Endodermal cell (in vitro differentiated cells): Measurements from ENCODE around the gene HRK. TPM values are rescaled to one million over a fixed set of nuclear protein-coding genes. Genes with fewer than 3 reads are reported as not detected.
A peak's percentile ranks its signal among the peaks of the same experiment; 100 is the strongest.

Experiments used
- DNase-seq: peaks from one replicate; pipeline ENCODE4 v3.0.0-alpha.2; 2017
- H3K27ac ChIP-seq: 2 replicates; pipeline ENCODE4 v1.5.1; 2013; ENCODE audit warnings: mild to moderate bottlenecking, low read depth, low read length, moderate library complexity
- H3K27me3 ChIP-seq: 2 replicates; pipeline ENCODE4 v1.6.1; 2013; ENCODE audit warnings: mild to moderate bottlenecking, low read length, moderate library complexity; ENCODE audit not compliant: insufficient read depth, control insufficient read depth, poor library complexity, severe bottlenecking
- H3K36me3 ChIP-seq: 2 replicates; pipeline ENCODE4 v1.7.0; 2013; ENCODE audit warnings: mild to moderate bottlenecking, low read length, moderate library complexity; ENCODE audit not compliant: control insufficient read depth, insufficient read depth
- H3K4me1 ChIP-seq: one replicate; pipeline ENCODE4 v1.7.0; 2013; ENCODE audit warnings: low read length; ENCODE audit not compliant: control insufficient read depth, insufficient read depth
- H3K4me3 ChIP-seq: 2 replicates; pipeline ENCODE4 v1.5.1; 2013; ENCODE audit warnings: mild to moderate bottlenecking, low read length, moderate library complexity
- H3K9ac ChIP-seq: 2 replicates; pipeline ENCODE4 v1.6.1; 2013; ENCODE audit warnings: mild to moderate bottlenecking, low read length, moderate library complexity; ENCODE audit not compliant: poor library complexity, severe bottlenecking; ENCODE audit errors: extremely low read depth
- H3K9me3 ChIP-seq: 2 replicates; pipeline ENCODE4 v1.6.1; 2013; ENCODE audit warnings: mild to moderate bottlenecking, low read length, moderate library complexity; ENCODE audit not compliant: control insufficient read depth
- H3K27ac Mint-ChIP-seq: 2 replicates; pipeline ENCODE4 v1.8.0; 2020; ENCODE audit warnings: mixed read lengths
- H3K27me3 Mint-ChIP-seq: 2 replicates; pipeline ENCODE4 v1.8.0; 2021; ENCODE audit warnings: mild to moderate bottlenecking, mixed read lengths; ENCODE audit not compliant: insufficient read depth
- H3K36me3 Mint-ChIP-seq: 2 replicates; pipeline ENCODE4 v1.8.0; 2020; ENCODE audit warnings: low read depth, mixed read lengths
- H3K4me1 Mint-ChIP-seq: 2 replicates; pipeline ENCODE4 v1.8.0; 2020; ENCODE audit warnings: mixed read lengths
- H3K4me3 Mint-ChIP-seq: 2 replicates; pipeline ENCODE4 v1.8.0; 2020; ENCODE audit warnings: mild to moderate bottlenecking, moderate library complexity, mixed read lengths
- H3K9me3 Mint-ChIP-seq: 2 replicates; pipeline ENCODE4 v1.8.0; 2020; ENCODE audit warnings: mild to moderate bottlenecking, mixed read lengths
- WGBS, 2 experiments: methylation state at CpG; one replicate each; pipeline versions ENCODE4 v1.1.5 to v1.1.7; 2013; ENCODE audit warnings: missing lambda C conversion rate in 2 of 2, mixed read lengths in 1 of 2; ENCODE audit not compliant: insufficient coverage in 1 of 2, insufficient read length in 1 of 2; 5-methylcytosine and 5-hydroxymethylcytosine counted together
- total RNA-seq, 2 donors: library from RNA; stranded (reverse); fragmentation: NEBNext Ultra II Directional in 1 of 2; extraction: Animal tissue kit (Norgen Biotek cat#: 25700) in 1 of 2; gene quantifications; 2 replicates in 1 of 2; 3 replicates in 1 of 2; pipeline ENCODE4 v1.2.1, GENCODE V29; 2021
- TF ChIP-seq, protein P1 (sequence below): fragments of 200-600 bp; sonication (generic); conservative IDR thresholded peaks from 2 replicates; pipeline ENCODE4 v1.5.0; 2021; ENCODE audit warnings: antibody characterized with exemption, mild to moderate bottlenecking

Gene HRK
- total RNA-seq, 2 donors from 2014 or later = 1.4 to 1.6 TPM

DNA sequence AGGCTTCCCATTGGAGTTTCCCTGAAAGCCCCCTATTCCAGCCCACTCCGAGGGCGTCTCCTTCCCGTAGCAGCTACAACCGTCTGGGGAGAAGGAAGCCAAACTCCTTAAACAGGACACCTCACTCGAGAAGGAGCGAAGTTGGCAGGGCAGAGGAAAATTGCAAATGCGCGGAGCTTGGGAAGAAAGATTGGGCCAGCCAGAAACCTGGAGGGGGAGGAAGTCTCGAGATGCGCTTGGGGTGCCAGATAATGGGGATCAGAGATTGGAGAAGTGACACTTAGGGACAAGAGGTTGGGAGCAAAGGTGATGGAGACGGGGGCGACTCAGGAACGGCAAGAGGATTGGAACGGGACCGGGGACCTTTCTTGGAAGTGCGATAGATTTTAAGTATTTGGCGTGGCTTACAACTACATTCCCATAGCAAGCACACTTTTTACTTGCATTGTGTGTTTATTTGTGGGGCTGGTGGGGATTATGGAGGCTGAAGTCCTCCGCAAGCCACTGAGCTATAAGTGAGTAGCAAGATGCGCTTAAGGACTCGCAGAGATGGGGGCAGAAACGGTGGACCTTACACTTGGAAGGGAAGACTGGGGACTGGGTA, 926 bp downstream of the HRK start:
- H3K36me3 Mint-ChIP-seq = no peaks in the 10 kb centered on the region
- peaks cover 73% of the 10 kb centered on the region for H3K27me3 ChIP-seq
- no peaks in the 10 kb centered on the region for H3K36me3 ChIP-seq
- H3K9ac ChIP-seq = no peak overlapping the region
- peak overlapping the region; percentile 66 for H3K4me3 Mint-ChIP-seq
- H3K9me3 Mint-ChIP-seq = peaks cover 2% of the 10 kb centered on the region
- no peak overlapping the region for H3K27ac ChIP-seq
- H3K4me1 Mint-ChIP-seq = peaks cover 36% of the 10 kb centered on the region
- TF ChIP-seq, protein P1, sequence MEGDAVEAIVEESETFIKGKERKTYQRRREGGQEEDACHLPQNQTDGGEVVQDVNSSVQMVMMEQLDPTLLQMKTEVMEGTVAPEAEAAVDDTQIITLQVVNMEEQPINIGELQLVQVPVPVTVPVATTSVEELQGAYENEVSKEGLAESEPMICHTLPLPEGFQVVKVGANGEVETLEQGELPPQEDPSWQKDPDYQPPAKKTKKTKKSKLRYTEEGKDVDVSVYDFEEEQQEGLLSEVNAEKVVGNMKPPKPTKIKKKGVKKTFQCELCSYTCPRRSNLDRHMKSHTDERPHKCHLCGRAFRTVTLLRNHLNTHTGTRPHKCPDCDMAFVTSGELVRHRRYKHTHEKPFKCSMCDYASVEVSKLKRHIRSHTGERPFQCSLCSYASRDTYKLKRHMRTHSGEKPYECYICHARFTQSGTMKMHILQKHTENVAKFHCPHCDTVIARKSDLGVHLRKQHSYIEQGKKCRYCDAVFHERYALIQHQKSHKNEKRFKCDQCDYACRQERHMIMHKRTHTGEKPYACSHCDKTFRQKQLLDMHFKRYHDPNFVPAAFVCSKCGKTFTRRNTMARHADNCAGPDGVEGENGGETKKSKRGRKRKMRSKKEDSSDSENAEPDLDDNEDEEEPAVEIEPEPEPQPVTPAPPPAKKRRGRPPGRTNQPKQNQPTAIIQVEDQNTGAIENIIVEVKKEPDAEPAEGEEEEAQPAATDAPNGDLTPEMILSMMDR = no peak
- H3K27ac Mint-ChIP-seq = peak overlapping the region; percentile 3
- peaks cover 82% of the 10 kb centered on the region for H3K27me3 Mint-ChIP-seq
- 3 to 4% methylated on average over 14 to 18 of the region's 21 CpGs for WGBS, 2 experiments
- H3K4me1 ChIP-seq = peaks cover 11% of the 10 kb centered on the region
- DNase-seq = peak; percentile 74
- H3K9me3 ChIP-seq = no peaks in the 10 kb centered on the region
- peak overlapping the region; percentile 80 for H3K4me3 ChIP-seq

DNA sequence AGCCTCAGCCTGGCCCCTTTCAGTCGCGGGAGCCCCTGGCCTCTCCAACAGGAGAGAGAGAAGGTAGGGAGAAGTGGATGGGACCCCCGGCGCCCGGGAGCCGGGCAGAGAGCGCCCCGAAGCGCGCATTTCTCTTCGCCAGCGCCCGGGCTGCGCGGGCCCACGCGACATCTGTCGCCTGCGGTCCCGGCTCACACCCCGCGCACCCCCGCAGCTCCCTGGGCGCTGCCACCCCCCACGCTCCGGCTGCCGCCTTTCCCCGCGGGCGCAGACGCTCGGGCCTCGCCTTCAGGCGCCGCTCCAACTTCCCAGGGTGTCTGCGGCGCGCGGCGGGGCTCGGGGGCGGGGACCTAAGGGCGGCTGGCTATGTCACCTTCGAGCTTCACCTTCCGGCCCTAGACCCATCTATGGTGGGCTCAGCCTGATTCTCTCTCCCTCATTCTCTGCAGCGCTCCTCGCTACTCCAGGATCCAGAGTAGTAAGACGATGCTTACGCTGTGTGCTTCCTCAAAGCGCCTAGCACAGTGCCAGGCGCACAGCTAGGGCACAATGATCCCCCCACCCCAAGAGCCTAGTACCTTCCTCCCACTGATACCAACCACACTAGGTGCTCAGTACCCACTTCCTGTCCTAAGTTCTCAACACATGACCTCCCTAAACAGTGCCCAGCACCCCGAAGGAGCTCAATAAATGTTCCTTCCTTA, 1.6 kb downstream of the HRK start:
- Mint-ChIP-seq H3K36me3 (no peaks in the 10 kb centered on the region), H3K4me3 (peak overlapping the region; percentile 66), H3K4me1 (peaks cover 36% of the 10 kb centered on the region), H3K27me3 (peaks cover 79% of the 10 kb centered on the region), H3K9me3 (peaks cover 4% of the 10 kb centered on the region), H3K27ac (peak overlapping the region; percentile 29)
- H3K9ac ChIP-seq = no peak overlapping the region
- peaks cover 11% of the 10 kb centered on the region for H3K4me1 ChIP-seq
- DNase-seq = peak; percentile 76
- peak overlapping the region; percentile 80 for H3K4me3 ChIP-seq
- no peaks in the 10 kb centered on the region for H3K36me3 ChIP-seq
- TF ChIP-seq, protein P1 = no peak
- WGBS, 2 experiments = 2% methylated on average over 25 to 52 of the region's 52 CpGs
- H3K27me3 ChIP-seq = peaks cover 72% of the 10 kb centered on the region
- H3K9me3 ChIP-seq = peaks cover 6% of the 10 kb centered on the region
- H3K27ac ChIP-seq = no peak overlapping the region

DNA sequence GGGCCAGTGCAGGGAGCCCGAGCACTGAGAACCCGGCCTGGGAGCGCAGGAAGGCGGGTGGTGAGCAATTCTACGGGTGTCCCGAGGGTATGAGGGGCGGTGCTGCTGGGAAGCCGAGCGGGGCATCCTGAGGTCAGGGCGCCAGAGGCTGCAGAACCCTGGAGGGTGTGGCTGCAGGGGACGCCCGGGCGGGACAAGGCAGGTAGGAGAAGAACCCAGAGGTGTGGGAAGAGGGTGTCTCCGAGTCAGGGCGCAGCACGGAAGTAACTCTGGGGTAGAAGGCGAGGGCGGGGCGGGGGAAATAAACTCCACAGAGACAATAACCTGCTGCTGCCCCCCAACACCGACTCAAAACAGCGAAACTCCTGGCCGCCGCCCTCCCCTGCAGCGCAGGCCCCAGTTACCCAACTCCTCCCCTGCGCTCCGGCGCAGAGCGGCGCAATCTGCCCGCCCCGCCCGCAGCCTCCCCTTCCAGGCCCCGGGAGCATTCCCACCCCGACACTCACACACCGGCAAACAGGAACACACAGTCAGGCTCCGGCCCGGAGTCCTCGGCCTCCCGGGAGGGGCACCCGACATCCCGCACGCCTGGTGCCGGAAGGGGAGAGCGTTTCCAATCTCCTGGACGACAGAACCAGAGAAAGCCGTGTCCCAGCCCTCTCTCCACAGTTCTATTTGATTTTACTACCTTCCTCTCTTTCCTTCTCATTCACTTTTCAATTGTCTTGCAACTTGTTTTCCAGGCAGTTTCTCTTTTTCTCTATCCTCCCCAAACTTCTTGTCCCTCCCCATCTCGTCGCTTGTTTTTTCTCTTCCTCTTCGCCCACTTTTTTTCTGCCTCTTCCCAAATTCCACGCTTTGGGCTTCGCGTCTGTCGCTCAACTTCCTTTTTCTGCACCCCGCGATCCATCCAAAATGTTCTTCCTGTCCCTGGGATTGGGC, 2.4 kb downstream of the HRK start:
- peaks cover 10% of the 10 kb centered on the region for H3K9me3 ChIP-seq
- 2 to 4% methylated on average over 32 to 55 of the region's 55 CpGs for WGBS, 2 experiments
- H3K27ac ChIP-seq = no peak overlapping the region
- peak; percentile 84 for DNase-seq
- peak overlapping the region; percentile 80 for H3K4me3 ChIP-seq
- TF ChIP-seq, protein P1 = no peak
- H3K27me3 Mint-ChIP-seq = peaks cover 74% of the 10 kb centered on the region
- H3K9ac ChIP-seq = no peak overlapping the region
- peak overlapping the region; percentile 66 for H3K4me3 Mint-ChIP-seq
- H3K4me1 Mint-ChIP-seq = peaks cover 42% of the 10 kb centered on the region
- H3K36me3 ChIP-seq = no peaks in the 10 kb centered on the region
- H3K9me3 Mint-ChIP-seq = peaks cover 7% of the 10 kb centered on the region
- H3K27me3 ChIP-seq = peaks cover 65% of the 10 kb centered on the region
- peak overlapping the region; percentile 29 for H3K27ac Mint-ChIP-seq
- H3K36me3 Mint-ChIP-seq = no peaks in the 10 kb centered on the region
- peaks cover 11% of the 10 kb centered on the region for H3K4me1 ChIP-seq
